Measurements from ENCODE around the gene EPS15.
A peak's percentile ranks its signal among the peaks of the same experiment; 100 is the strongest.

GRCh38 chr1:51516649-51517158 lies 2.4 kb downstream of the EPS15 start:
- TF ChIP-seq ZBTB20 (tag by site-specific recombination; IDR thresholded peaks at IDR 0.05) = 0 out of 2 replicates have a peak, but pooled peaks have one; percentile 20
- no peak for TF ChIP-seq CTCF (tag by site-specific recombination; IDR thresholded peaks at IDR 0.05)
- no peak for TF ChIP-seq PBX3 (CRISPR knock-in tag; IDR thresholded peaks at IDR 0.05)
- no peak for TF ChIP-seq ZFP3 (tag by site-specific recombination; IDR thresholded peaks at IDR 0.05; ENCODE audit: low read depth)
- TF ChIP-seq ZNF629 (tag by site-specific recombination; IDR thresholded peaks at IDR 0.05) = no peak
- no peak for TF ChIP-seq ZNF639 (tag by site-specific recombination; IDR thresholded peaks at IDR 0.05)
- no peak for TF ChIP-seq SCRT1 (tag by site-specific recombination; IDR thresholded peaks at IDR 0.05; ENCODE audit: borderline replicate concordance)
- no peak for TF ChIP-seq ZBTB21 (tag by site-specific recombination; IDR thresholded peaks at IDR 0.05)
